ENCODE measurements around the gene CEP19. TPM values are rescaled to one million over a fixed set of nuclear protein-coding genes. Genes with fewer than 3 reads are reported as not detected.

CEP19 gene
- total and polyA plus RNA-seq, 2 of the 8 experiments (the other 6 are each of a cell fraction or from before 2014, with no cell fraction given): 0.95 to 1.6 TPM

DNA sequence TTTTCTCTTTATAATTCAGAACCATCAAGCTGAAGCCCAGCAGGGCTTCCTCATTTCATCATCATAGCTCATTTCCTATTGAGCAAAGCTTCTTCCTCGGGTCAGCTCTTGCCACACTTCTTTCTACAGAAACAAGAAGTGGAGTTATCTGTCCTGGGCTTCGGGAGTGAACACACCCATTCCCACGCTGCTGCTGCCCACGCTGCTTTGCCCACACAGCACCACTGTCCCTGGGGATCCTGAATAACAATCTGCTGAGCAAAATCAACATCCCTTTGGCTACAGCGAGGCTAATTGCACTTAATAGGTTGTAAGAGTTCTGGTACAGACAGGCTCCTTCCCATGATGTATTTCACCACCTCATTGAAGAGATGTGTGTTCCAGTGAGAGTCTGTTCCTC lies 23.7 kb downstream of the CEP19 start (continued):
- TF ChIP-seq JUN (IDR thresholded peaks at IDR 0.05; ENCODE audit: low read depth, low read length): no peak
- TF ChIP-seq SP4 (IDR thresholded peaks at IDR 0.05; ENCODE audit: low read length): no peak
- TF ChIP-seq, protein P1, sequence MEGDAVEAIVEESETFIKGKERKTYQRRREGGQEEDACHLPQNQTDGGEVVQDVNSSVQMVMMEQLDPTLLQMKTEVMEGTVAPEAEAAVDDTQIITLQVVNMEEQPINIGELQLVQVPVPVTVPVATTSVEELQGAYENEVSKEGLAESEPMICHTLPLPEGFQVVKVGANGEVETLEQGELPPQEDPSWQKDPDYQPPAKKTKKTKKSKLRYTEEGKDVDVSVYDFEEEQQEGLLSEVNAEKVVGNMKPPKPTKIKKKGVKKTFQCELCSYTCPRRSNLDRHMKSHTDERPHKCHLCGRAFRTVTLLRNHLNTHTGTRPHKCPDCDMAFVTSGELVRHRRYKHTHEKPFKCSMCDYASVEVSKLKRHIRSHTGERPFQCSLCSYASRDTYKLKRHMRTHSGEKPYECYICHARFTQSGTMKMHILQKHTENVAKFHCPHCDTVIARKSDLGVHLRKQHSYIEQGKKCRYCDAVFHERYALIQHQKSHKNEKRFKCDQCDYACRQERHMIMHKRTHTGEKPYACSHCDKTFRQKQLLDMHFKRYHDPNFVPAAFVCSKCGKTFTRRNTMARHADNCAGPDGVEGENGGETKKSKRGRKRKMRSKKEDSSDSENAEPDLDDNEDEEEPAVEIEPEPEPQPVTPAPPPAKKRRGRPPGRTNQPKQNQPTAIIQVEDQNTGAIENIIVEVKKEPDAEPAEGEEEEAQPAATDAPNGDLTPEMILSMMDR (IDR thresholded peaks at IDR 0.05; ENCODE audit: control extremely low read depth in 1 of 3, insufficient read depth in 1 of 3, low read depth in 1 of 3, low read length in 3 of 3): no peak
